Measurements from ENCODE around the gene ESR1.
"Not testable (repeated sequence)": the region's sequence is repeated elsewhere in the genome, so short reads cannot be mapped to it uniquely, and the experiment has no call there.

ESR1 gene

DNA sequence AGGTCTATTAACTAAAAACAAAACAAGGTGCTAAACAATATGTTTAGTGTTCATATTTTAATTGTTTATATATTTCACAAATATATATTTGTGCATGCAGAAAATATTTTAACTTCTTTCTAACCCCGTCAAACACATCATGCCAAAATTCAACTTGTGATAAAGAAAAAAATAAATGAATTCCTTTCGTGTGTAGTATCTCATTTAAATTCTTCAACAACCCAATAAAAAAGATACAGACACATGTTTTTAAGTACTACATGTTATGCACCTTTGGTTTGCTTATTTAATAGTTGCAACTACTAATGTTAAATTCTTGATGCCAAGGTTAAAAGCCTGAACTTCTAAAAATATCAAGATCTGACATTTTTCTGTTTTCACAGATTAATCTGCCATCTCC is 252.4 kb downstream of the ESR1 start:
- no peak for DNase-seq

GRCh38 chr6:152062476-152062875 is 255.0 kb downstream of the ESR1 start:
- no peak for DNase-seq

- DNase-seq, result no peak
Measured at GRCh38 chr6:152063170-152063921, 255.9 kb downstream of the ESR1 start.

DNA sequence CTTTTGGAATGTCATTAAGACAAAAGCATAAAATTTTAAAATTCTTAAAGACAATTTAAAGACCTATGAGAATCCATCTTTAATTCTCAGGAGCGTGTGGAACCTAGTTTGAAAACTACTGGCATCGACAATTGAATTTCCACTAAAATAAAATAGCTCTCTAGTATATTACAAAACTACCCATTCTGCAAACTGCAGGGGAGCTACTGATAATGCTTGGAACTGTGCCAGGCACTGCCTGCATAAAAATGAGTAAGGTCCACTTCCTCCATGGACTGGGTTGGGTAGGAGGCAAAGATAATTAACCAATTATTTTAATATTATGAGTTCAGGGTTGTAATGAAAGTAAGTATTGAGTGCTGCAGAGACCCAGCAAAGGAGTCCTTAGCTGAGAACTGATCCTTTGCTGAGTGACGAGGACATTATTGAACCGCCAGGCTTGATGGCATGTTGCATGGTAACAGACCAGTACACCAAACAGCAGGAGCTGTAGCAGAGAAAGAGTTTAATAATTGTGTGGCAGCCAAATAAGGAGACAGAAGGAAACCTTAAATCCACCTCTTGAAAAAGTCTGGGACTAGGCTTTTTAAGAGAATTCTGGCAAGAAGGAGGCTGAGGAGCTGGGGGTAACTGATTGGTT is 261.3 kb downstream of the ESR1 start:
- DNase-seq, result no peak

DNA sequence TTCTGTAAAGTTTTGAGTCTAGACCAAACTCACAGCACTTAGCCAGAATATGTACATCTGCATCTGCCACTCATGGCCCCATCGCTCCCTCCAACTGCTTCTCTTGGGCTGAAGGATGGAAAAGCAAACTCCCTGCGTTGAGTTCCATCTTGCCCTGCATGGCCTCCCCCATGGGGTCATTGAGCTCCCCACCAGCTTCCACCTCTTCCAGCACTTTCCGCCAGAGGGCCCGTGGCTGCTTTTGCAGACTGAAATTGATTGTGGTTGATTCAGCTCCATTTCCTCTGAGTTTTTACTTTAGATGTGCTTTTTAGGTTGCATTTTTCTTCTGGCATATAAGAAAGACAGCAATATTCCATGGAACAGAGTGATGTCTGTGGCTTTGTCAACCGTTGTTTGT is 263.1 kb downstream of the ESR1 start:
- DNase-seq, result no peak

DNA sequence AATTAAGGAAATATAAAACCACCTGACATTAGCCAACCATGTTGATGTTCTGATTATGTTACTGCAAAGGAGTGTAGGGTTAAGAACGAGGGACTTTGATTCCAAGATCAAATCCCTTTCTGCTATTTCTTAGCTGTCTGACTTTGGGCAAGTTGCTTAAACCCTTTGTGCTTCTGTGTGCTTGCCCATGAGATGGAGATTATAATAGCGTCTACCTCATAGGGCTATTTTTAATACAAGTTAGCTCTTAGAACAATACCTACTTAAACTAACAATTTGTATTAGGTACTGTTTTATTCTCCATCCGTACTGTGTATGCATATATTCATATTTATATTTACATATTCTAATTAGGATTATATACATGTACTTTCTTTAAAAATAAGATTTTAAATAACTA is 263.8 kb downstream of the ESR1 start:
- no peak for DNase-seq

DNA sequence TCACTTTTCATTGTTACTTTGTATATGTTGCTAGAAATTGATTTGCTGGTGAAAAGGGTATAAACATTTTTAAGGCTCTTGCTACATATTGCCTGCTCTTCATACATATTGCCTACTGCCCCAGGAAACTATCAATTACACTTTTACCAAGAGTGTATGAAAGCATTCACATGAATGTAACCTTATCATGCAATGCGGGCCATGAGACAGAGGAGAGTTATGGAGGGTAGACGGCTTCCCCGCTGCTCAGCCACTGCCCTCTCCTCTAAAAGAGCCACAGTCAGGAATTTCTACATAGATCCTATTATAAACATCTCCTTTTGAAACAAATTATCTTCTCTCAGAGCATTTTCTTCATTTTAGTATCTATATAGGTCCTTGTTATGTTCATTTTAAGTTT is 264.4 kb downstream of the ESR1 start:
- no peak for DNase-seq

DNA sequence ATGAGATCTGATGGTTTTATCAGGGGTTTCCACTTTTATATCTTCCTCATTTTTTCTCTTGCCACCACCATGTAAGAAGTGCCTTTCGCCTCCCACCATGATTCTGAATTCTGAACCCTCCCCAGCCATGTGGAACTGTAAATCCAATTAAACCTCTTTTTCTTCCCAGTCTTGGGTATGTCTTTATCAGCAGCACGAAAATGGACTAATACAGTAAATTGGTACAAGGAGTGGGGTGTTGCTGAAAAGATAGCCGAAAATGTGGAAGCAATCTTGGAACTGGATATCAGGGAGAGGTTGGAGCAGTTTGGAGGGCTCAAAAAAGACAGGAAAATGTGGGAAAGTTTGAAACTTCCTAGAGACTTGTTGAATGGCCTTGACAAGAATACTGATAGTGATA is 268.8 kb downstream of the ESR1 start:
- DNase-seq, result not testable (repeated sequence)

- no peak for DNase-seq
Measured at GRCh38 chr6:152078001-152078400, 270.5 kb downstream of the ESR1 start.

- DNase-seq, result no peak
Measured at GRCh38 chr6:152078804-152079203, 271.3 kb downstream of the ESR1 start.

- no peak for DNase-seq
Measured at GRCh38 chr6:152085451-152085921, 278.0 kb downstream of the ESR1 start.

DNA sequence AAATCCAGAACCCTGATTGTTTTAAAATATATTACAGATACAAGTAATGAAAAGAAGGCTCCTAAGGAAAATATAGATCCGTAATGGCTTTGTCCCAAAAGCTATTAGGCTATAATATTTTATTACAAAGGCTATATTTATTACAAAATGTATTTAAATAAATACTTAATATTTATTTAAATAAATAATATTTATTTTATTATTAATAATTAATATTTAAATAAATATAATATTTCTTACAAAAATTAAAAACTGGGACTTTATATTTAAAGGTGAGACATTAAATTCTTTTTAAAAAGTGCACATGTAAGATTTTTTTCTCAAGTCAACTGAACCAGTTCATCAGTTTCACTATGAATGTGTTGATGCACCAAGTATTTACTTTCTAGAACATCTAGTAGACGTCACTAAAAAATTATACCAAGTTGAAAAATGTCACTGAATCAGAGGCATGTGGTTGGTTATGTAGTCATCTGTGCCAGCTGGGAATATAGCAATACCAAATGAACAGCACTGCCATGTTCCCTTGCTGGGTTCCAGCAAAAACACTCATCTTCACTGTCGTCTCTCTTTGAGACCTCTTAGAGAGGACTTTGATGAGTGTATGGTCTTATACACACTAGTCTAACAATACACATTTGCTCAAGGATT is 278.9 kb downstream of the ESR1 start:
- no peak for DNase-seq

GRCh38 chr6:152087096-152087495 is 279.6 kb downstream of the ESR1 start:
- no peak for DNase-seq

- DNase-seq, result no peak
Measured at GRCh38 chr6:152087701-152088100, 280.2 kb downstream of the ESR1 start.

- no peak for DNase-seq
Measured at GRCh38 chr6:152089992-152090391, 282.5 kb downstream of the ESR1 start.

- no peak for DNase-seq
Measured at GRCh38 chr6:152091201-152091600, 283.7 kb downstream of the ESR1 start.

- DNase-seq, result no peak
Measured at GRCh38 chr6:152091851-152092341, 284.4 kb downstream of the ESR1 start.

DNA sequence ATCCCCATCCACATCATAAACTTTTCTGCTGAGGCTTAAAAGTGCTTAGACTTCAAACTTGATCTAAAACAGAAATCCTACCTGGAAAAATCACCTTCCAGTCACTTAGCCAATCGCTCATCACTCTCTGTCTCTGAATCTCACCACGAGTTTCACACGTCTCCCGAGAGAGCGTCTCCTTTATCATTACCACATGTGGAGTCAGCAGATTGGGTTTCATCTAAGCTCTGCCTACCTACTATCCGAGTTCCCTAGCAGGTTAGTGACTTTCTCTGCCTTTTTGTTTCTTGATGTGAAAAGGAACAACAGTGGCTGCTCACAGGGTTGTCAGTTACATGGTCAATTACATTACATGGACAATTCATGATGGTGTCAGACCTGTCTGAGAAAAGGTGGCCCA is 286.2 kb downstream of the ESR1 start:
- DNase-seq, result no peak

GRCh38 chr6:152094276-152094675 is 286.8 kb downstream of the ESR1 start:
- no peak for DNase-seq

- DNase-seq, result no peak
Measured at GRCh38 chr6:152094992-152095592, 287.6 kb downstream of the ESR1 start.

DNA sequence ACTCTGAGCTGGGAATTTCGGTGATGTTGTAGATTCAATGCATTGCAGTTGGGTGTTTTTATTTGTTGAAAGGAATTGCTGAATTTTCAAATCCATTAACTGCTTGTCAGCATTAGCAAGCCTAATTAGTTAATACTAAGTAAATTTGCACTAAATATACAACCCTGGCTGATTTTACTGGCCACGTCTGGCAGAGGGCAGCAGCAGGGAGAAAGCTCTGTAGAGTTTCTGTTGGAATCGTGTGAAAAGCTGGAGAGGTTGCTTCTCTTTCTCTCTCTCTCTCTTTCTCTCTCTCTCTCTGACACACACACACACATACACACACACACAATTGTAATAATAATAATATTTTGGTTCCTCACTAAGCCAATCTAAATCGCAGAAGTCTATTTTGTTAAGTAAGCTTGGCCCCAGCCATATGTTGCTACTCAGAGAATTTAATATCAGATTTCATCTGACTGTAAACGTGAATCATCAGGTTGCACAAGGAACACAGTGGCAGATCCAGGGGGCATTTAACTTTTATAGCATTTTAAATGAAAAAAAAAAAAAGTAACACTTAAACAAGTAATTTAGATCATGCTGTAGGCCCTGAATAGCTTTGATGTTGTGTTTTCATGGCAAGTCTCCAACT is 289.5 kb downstream of the ESR1 start:
- DNase-seq, result no peak

DNA sequence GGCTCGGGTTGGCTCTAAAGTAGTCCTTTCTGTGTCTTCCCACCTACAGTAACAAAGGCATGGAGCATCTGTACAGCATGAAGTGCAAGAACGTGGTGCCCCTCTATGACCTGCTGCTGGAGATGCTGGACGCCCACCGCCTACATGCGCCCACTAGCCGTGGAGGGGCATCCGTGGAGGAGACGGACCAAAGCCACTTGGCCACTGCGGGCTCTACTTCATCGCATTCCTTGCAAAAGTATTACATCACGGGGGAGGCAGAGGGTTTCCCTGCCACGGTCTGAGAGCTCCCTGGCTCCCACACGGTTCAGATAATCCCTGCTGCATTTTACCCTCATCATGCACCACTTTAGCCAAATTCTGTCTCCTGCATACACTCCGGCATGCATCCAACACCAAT is 291.2 kb downstream of the ESR1 start:
- no peak for DNase-seq
